HG03066 (cell line): ENCODE data around the gene FRMD4A.

Experiments
- ATAC-seq: cut with Tn5 transposase; IDR thresholded peaks from one replicate; pipeline ENCODE4 v1.9.1; 2021; ENCODE audit warnings: low read depth; ENCODE audit not compliant: unreplicated experiment

FRMD4A gene

GRCh38 chr10:14118953-14119352, 211.8 kb downstream of the FRMD4A start:
- no peak for ATAC-seq

- ATAC-seq: no peak
Measured at GRCh38 chr10:14116837-14117236, 213.9 kb downstream of the FRMD4A start.

GRCh38 chr10:14116021-14116420, 214.7 kb downstream of the FRMD4A start:
- ATAC-seq: no peak

- ATAC-seq: no peak
Measured at GRCh38 chr10:14114791-14115190, 215.9 kb downstream of the FRMD4A start.

GRCh38 chr10:14112056-14112455, 218.7 kb downstream of the FRMD4A start:
- no peak for ATAC-seq

GRCh38 chr10:14111208-14111607, 219.5 kb downstream of the FRMD4A start:
- no peak for ATAC-seq

GRCh38 chr10:14106828-14107227, 223.9 kb downstream of the FRMD4A start:
- ATAC-seq: no peak

GRCh38 chr10:14102056-14102455, 228.7 kb downstream of the FRMD4A start:
- ATAC-seq: no peak

- no peak for ATAC-seq
Measured at GRCh38 chr10:14099885-14100284, 230.8 kb downstream of the FRMD4A start.

- no peak for ATAC-seq
Measured at GRCh38 chr10:14093730-14094484, 236.8 kb downstream of the FRMD4A start.

- ATAC-seq: no peak
Measured at GRCh38 chr10:14092799-14093198, 237.9 kb downstream of the FRMD4A start.

- no peak for ATAC-seq
Measured at GRCh38 chr10:14089556-14090292, 241.0 kb downstream of the FRMD4A start.

- ATAC-seq: no peak
Measured at GRCh38 chr10:14087566-14087965, 243.2 kb downstream of the FRMD4A start.

GRCh38 chr10:14086596-14086995, 244.1 kb downstream of the FRMD4A start:
- no peak for ATAC-seq

GRCh38 chr10:14084875-14085274, 245.8 kb downstream of the FRMD4A start:
- ATAC-seq: no peak

GRCh38 chr10:14080795-14081194, 249.9 kb downstream of the FRMD4A start:
- no peak for ATAC-seq

- ATAC-seq: no peak
Measured at GRCh38 chr10:14077430-14077829, 253.3 kb downstream of the FRMD4A start.

GRCh38 chr10:14074062-14074884, 256.5 kb downstream of the FRMD4A start:
- no peak for ATAC-seq

- no peak for ATAC-seq
Measured at GRCh38 chr10:14072541-14072940, 258.2 kb downstream of the FRMD4A start.

GRCh38 chr10:14071956-14072355, 258.8 kb downstream of the FRMD4A start:
- ATAC-seq: no peak

- ATAC-seq: no peak
Measured at GRCh38 chr10:14068601-14069250, 262.0 kb downstream of the FRMD4A start.
